Measurements from ENCODE around the gene IMMT. TPM values are rescaled to one million over a fixed set of nuclear protein-coding genes. Genes with fewer than 3 reads are reported as not detected.

IMMT gene
- total RNA-seq, 5 donors from 2014 or later (not counting 1 experiment from before 2014, with no cell fraction given), result 71.0 to 93.5 (median 75.2) TPM

DNA sequence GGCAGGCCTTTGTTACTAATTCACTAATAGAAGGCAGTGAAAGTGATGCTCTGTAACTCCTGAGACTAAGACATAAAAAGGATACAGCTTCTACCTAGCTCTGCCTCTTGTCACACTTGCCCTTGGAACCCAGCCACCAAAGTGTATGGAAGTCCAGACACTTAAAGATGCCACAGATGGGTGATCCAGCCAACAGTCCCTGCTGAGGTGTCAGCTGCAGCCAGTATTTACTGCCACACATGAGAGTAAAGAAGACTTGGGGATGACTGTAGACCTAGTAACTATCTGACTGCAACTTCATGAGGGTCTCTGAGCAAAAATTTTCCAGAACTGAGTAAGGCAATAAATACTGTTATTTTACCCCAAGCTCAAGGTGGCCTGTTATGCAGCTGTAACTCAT, 8.8 kb downstream of the IMMT start:
- ChIA-PET CTCF (no interaction called here), POLR2A (interaction anchor here (0.5 to 0.7 kb wide), 4 partner anchors 11 to 184 kb away, joined by 3 read pairs; no protein-coding TSS in a partner anchor)
- ATAC-seq (replicated peaks in 1 of 4), result no peak
- Histone ChIP-seq H3K9me3 (no peaks in the 10 kb centered on the region), H3K4me3 (ENCODE audit: control insufficient read depth in 1 of 2, extremely low read depth in 1 of 2, low read length in 1 of 2) (peak overlapping the region in 1 of 2 donors; percentile 17), H3K27me3 (replicated peaks in 1 of 2; ENCODE audit: control insufficient read depth in 2 of 2, extremely low read depth in 1 of 2, insufficient read depth in 2 of 2, low read length in 1 of 2) (no peaks in the 10 kb centered on the region), H3K27ac (ENCODE audit: low read length) (peak overlapping the region; percentile 60), H3K4me1 (ENCODE audit: control insufficient read depth in 1 of 2, extremely low read depth in 1 of 2, insufficient read depth in 2 of 2, low read length in 2 of 2) (peaks cover 33 to 51% of the 10 kb centered on the region in 2 experiments), H3K36me3 (ENCODE audit: control insufficient read depth in 2 of 2, extremely low read depth in 1 of 2, insufficient read depth in 1 of 2, low read length in 1 of 2) (peaks cover 0 to 9% of the 10 kb centered on the region in 2 donors)
- Mint-ChIP-seq H3K9me3 (no peaks in the 10 kb centered on the region), H3K4me3 (peak overlapping the region; percentile 45 to 81 (median 56)), H3K27ac (peak overlapping the region; percentile 91 to 92), H3K4me1 (peaks cover 74 to 91% (median 77%) of the 10 kb centered on the region in 3 donors), H3K36me3 (peaks cover 13% of the 10 kb centered on the region), H3K27me3 (no peaks in the 10 kb centered on the region)
- DNase-seq, result peak in 1 of 35 experiments; percentile 17

DNA sequence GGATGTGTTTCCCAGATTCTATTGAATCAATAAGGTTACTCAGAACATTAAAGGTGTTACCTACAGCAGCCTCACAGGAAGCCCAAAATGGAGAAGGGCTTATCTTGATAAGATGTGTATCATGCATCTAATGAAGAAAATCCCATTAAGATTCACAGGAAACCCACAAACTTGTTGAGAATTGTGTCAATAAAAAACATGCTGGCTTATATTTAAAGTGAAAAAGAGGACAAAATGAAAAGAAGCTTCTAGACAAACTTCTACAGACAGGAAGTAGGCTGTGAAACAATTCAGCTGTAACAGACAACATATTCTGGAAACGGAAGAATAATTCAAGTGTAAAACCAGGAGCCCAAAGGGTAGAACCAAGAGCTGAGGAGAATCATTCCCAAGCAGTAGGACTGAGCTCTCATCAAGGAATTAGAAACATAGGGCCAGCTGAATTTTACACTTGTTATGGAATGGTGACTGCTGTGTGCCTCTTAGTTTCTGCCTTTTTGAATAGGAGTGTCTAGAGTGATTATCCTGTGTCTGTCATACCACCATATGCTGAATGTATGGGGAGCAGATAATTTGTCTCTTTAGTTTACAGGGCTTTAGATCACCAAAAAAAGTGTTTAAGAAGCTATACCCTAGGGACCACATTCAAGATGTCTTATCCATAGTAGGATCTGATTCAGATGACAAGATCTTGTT, 9.6 kb downstream of the IMMT start:
- ChIA-PET CTCF (interaction anchor here (0.6 to 2.7 kb wide), 3 partner anchors 9 to 1262 kb away, joined by 3 to 14 read pairs (median 4); partner anchors contain the start of gene IMMT (in 1 of the 2)), POLR2A (interaction anchor here in 1 of 2 donors (0.6 to 1.1 kb wide), 3 partner anchors 10 to 298 kb away, joined by 3 read pairs; no protein-coding TSS in a partner anchor)
- Mint-ChIP-seq H3K9me3 (no peaks in the 10 kb centered on the region), H3K27ac (peak overlapping the region; percentile 91 to 92), H3K27me3 (no peaks in the 10 kb centered on the region), H3K36me3 (peaks cover 13% of the 10 kb centered on the region), H3K4me3 (peak overlapping the region; percentile 45 to 81 (median 56)), H3K4me1 (peaks cover 68 to 85% (median 74%) of the 10 kb centered on the region in 3 donors)
- ATAC-seq (replicated peaks in 1 of 4), result peak; percentile 69 to 78 (median 76)
- Histone ChIP-seq H3K27ac (ENCODE audit: low read length) (peak overlapping the region; percentile 60), H3K4me1 (ENCODE audit: control insufficient read depth in 1 of 2, extremely low read depth in 1 of 2, insufficient read depth in 2 of 2, low read length in 2 of 2) (peaks cover 33 to 45% of the 10 kb centered on the region in 2 experiments), H3K4me3 (ENCODE audit: control insufficient read depth in 1 of 2, extremely low read depth in 1 of 2, low read length in 1 of 2) (peak overlapping the region in 1 of 2 donors; percentile 19), H3K9me3 (no peaks in the 10 kb centered on the region), H3K36me3 (ENCODE audit: control insufficient read depth in 2 of 2, extremely low read depth in 1 of 2, insufficient read depth in 1 of 2, low read length in 1 of 2) (peaks cover 0 to 11% of the 10 kb centered on the region in 2 donors), H3K27me3 (replicated peaks in 1 of 2; ENCODE audit: control insufficient read depth in 2 of 2, extremely low read depth in 1 of 2, insufficient read depth in 2 of 2, low read length in 1 of 2) (no peaks in the 10 kb centered on the region)
- WGBS (ENCODE audit: insufficient coverage), result 0% methylated on average over 1 of the region's 1 CpG
- peak in 2 of 35 experiments; percentile 13 to 66 for DNase-seq

DNA sequence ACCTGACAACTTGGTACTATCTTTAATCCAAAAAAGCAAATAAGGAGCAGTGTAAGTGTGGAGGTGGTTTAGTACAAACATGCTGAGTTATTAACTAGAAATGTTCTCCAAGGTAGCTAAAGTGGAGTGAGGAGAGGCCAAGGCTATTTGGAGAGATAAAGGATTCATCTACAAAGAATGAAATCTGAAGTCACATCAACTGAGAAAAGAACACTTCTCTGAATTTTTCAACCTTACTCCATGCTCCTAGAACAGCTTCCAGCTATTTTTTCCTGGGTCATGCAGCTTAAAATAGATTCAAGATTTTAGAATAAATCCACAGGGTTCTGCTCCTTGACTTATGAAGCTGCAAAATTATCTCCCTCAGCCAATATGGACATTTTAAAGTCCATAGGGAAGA, 18.7 kb downstream of the IMMT start:
- Mint-ChIP-seq H3K36me3 (peaks cover 44% of the 10 kb centered on the region), H3K27me3 (no peaks in the 10 kb centered on the region), H3K27ac (no peak overlapping the region), H3K4me1 (peaks cover 21 to 33% (median 28%) of the 10 kb centered on the region in 3 donors), H3K9me3 (no peaks in the 10 kb centered on the region), H3K4me3 (no peak overlapping the region)
- Histone ChIP-seq H3K4me1 (ENCODE audit: control insufficient read depth in 1 of 2, extremely low read depth in 1 of 2, insufficient read depth in 2 of 2, low read length in 2 of 2) (no peaks in the 10 kb centered on the region), H3K4me3 (ENCODE audit: control insufficient read depth in 1 of 2, extremely low read depth in 1 of 2, low read length in 1 of 2) (no peak overlapping the region), H3K36me3 (ENCODE audit: control insufficient read depth in 2 of 2, extremely low read depth in 1 of 2, insufficient read depth in 1 of 2, low read length in 1 of 2) (peaks cover 8 to 63% of the 10 kb centered on the region in 2 donors), H3K9me3 (no peaks in the 10 kb centered on the region), H3K27ac (ENCODE audit: low read length) (no peak overlapping the region), H3K27me3 (replicated peaks in 1 of 2; ENCODE audit: control insufficient read depth in 2 of 2, extremely low read depth in 1 of 2, insufficient read depth in 2 of 2, low read length in 1 of 2) (no peaks in the 10 kb centered on the region)
- DNase-seq (no peak), ATAC-seq (replicated peaks in 1 of 4) (no peak)
- POLR2A ChIA-PET, result interaction anchor here in 1 of 2 donors (0.7 kb wide), 1 partner anchor 15 kb away, joined by 3 read pairs; no protein-coding TSS in a partner anchor
- CTCF ChIA-PET, result interaction anchor here (0.5 to 0.6 kb wide), 4 partner anchors 10 to 876 kb away, joined by 3 read pairs; no protein-coding TSS in a partner anchor

DNA sequence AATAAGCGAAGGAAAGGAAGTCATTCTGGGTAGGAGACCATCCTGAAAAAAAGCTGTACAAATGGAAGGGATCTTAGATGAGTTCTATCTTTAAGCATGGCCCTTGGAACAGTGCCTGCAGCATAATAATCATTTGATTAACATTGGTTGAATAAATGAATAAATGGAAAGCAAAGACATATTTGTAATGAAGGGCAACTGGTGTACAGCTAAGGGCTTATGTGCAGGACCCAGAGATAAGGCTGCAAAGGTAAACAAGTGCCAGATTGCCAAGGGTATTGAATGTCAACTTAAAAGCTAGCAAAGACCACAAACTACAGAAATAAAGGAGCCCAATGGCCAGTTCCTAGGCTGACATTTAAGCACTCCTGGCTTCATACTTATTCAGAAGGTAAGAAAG, 19.4 kb downstream of the IMMT start:
- Histone ChIP-seq H3K9me3 (no peaks in the 10 kb centered on the region), H3K27ac (ENCODE audit: low read length) (no peak overlapping the region), H3K36me3 (ENCODE audit: control insufficient read depth in 2 of 2, extremely low read depth in 1 of 2, insufficient read depth in 1 of 2, low read length in 1 of 2) (peaks cover 8 to 67% of the 10 kb centered on the region in 2 donors), H3K27me3 (replicated peaks in 1 of 2; ENCODE audit: control insufficient read depth in 2 of 2, extremely low read depth in 1 of 2, insufficient read depth in 2 of 2, low read length in 1 of 2) (no peaks in the 10 kb centered on the region), H3K4me1 (ENCODE audit: control insufficient read depth in 1 of 2, extremely low read depth in 1 of 2, insufficient read depth in 2 of 2, low read length in 2 of 2) (no peaks in the 10 kb centered on the region), H3K4me3 (ENCODE audit: control insufficient read depth in 1 of 2, extremely low read depth in 1 of 2, low read length in 1 of 2) (no peak overlapping the region)
- Mint-ChIP-seq H3K9me3 (no peaks in the 10 kb centered on the region), H3K27me3 (no peaks in the 10 kb centered on the region), H3K27ac (no peak overlapping the region), H3K4me1 (peaks cover 21 to 30% (median 28%) of the 10 kb centered on the region in 3 donors), H3K36me3 (peaks cover 48% of the 10 kb centered on the region), H3K4me3 (no peak overlapping the region)
- POLR2A ChIA-PET, result interaction anchor here in 1 of 2 donors (0.6 kb wide), 1 partner anchor 276 kb away, joined by 10 read pairs; no protein-coding TSS in a partner anchor
- CTCF ChIA-PET, result interaction anchor here (0.6 kb wide), 2 partner anchors 10 to 875 kb away, joined by 3 read pairs; no protein-coding TSS in a partner anchor
- WGBS (ENCODE audit: insufficient coverage), result 80% methylated on average over 1 of the region's 1 CpG
- ATAC-seq (replicated peaks in 1 of 4) (no peak), DNase-seq (no peak)

DNA sequence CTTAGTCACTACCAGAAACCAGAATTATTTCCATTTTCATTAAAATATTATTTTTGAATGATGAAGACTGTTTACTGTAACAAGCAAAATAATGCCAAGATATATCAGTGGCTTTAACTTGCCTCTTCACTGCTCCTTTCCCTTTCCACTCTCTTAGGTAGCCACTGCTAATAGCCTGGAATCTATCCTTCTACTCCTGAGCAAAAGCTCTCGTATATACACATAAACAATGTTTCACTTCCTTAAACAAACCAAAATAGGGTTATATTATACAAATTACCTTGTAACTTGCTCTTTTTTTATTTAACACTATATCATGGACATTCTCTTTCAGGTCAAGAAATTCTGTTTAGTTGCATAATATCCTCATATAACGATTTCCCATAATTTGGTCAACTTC, 20.8 kb downstream of the IMMT start:
- peak overlapping the region; percentile 3 to 24 for H3K27ac Mint-ChIP-seq
- ChIA-PET POLR2A (no interaction called here), CTCF (no interaction called here)
- no peak for ATAC-seq (replicated peaks in 1 of 4)
- DNase-seq, result no peak
- H3K4me1 Mint-ChIP-seq, result peaks cover 20 to 32% (median 25%) of the 10 kb centered on the region in 3 donors
- H3K36me3 Mint-ChIP-seq, result peaks cover 47% of the 10 kb centered on the region
- no peaks in the 10 kb centered on the region for H3K4me1 ChIP-seq (ENCODE audit: control insufficient read depth in 1 of 2, extremely low read depth in 1 of 2, insufficient read depth in 2 of 2, low read length in 2 of 2)
- H3K9me3 Mint-ChIP-seq, result no peaks in the 10 kb centered on the region
- no peak overlapping the region for H3K4me3 ChIP-seq (ENCODE audit: control insufficient read depth in 1 of 2, extremely low read depth in 1 of 2, low read length in 1 of 2)
- no CpG with 5 or more reads among the region's 2 CpGs for WGBS (ENCODE audit: insufficient coverage)
- H3K9me3 ChIP-seq, result no peaks in the 10 kb centered on the region
- no peak overlapping the region for H3K4me3 Mint-ChIP-seq
- H3K36me3 ChIP-seq (ENCODE audit: control insufficient read depth in 2 of 2, extremely low read depth in 1 of 2, insufficient read depth in 1 of 2, low read length in 1 of 2), result peaks cover 8 to 69% of the 10 kb centered on the region in 2 donors
- H3K27me3 Mint-ChIP-seq, result no peaks in the 10 kb centered on the region
- H3K27ac ChIP-seq (ENCODE audit: low read length), result no peak overlapping the region
- H3K27me3 ChIP-seq (replicated peaks in 1 of 2; ENCODE audit: control insufficient read depth in 2 of 2, extremely low read depth in 1 of 2, insufficient read depth in 2 of 2, low read length in 1 of 2), result no peaks in the 10 kb centered on the region

DNA sequence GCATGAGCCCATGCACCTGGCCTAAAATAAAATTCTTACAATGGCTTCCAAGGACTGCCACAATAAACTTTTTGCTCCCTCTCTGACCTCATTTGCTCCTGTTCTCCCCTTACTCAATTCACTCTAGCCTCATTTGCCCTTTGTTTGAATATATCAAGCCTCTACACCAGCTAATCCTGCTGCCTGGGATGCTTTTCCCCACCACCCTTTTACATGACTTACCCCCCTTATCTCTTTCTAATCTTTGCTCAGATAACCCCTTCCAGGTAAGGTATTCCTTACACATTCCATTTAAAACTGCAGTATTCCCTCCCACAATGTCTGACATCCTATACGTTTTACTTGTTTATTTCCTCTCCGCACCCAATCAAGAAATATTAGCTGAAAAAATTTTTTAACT, 22.7 kb downstream of the IMMT start:
- H3K36me3 Mint-ChIP-seq, result peaks cover 52% of the 10 kb centered on the region
- peaks cover 20 to 30% (median 22%) of the 10 kb centered on the region in 3 donors for H3K4me1 Mint-ChIP-seq
- ATAC-seq (replicated peaks in 1 of 4), result no peak
- WGBS (ENCODE audit: insufficient coverage), result no CpG with 5 or more reads among the region's 2 CpGs
- POLR2A ChIA-PET, result no interaction called here
- Histone ChIP-seq H3K9me3 (no peaks in the 10 kb centered on the region), H3K4me1 (ENCODE audit: control insufficient read depth in 1 of 2, extremely low read depth in 1 of 2, insufficient read depth in 2 of 2, low read length in 2 of 2) (no peaks in the 10 kb centered on the region), H3K27me3 (replicated peaks in 1 of 2; ENCODE audit: control insufficient read depth in 2 of 2, extremely low read depth in 1 of 2, insufficient read depth in 2 of 2, low read length in 1 of 2) (no peaks in the 10 kb centered on the region), H3K27ac (ENCODE audit: low read length) (no peak overlapping the region), H3K36me3 (ENCODE audit: control insufficient read depth in 2 of 2, extremely low read depth in 1 of 2, insufficient read depth in 1 of 2, low read length in 1 of 2) (peaks cover 5 to 71% of the 10 kb centered on the region in 2 donors), H3K4me3 (ENCODE audit: control insufficient read depth in 1 of 2, extremely low read depth in 1 of 2, low read length in 1 of 2) (no peak overlapping the region)
- H3K27ac Mint-ChIP-seq, result peak overlapping the region in 1 of 2 donors; percentile 43
- H3K27me3 Mint-ChIP-seq, result no peaks in the 10 kb centered on the region
- H3K4me3 Mint-ChIP-seq, result no peak overlapping the region
- DNase-seq, result no peak
- CTCF ChIA-PET, result interaction anchor here in 1 of 2 donors (0.6 kb wide), 1 partner anchor 886 kb away, joined by 7 read pairs; no protein-coding TSS in a partner anchor
- H3K9me3 Mint-ChIP-seq, result no peaks in the 10 kb centered on the region

All from T-cell (primary cell).